OCI-LY7 (cell line): ENCODE data around the gene RBBP5. TPM values are rescaled to one million over a fixed set of nuclear protein-coding genes. Genes with fewer than 3 reads are reported as not detected.

Experiments used
- BruUV-seq: library from RNA; stranded (reverse); fragments of 400-500 nt; replicated peaks from 2 replicates; lab custom pipeline; 2021; lab: Mats Ljungman, UMichigan
- CTCF ChIA-PET: fragments of 300-600 bp; sonication (Branson Sonifier 250); formaldehyde crosslinking; loops from one replicate; lab custom pipeline; 2022; ENCODE audit warnings: antibody characterized with exemption; ENCODE audit not compliant: unreplicated experiment; lab: Charles Lee
- POLR2A ChIA-PET: fragments of 300-600 bp; sonication (Branson Sonifier 250); formaldehyde crosslinking; loops from one replicate; lab custom pipeline; 2022; ENCODE audit warnings: antibody characterized with exemption; lab: Charles Lee
- DNase-seq: peaks from one replicate; pipeline ENCODE4 v3.0.0-alpha.2; 2015; ENCODE audit warnings: low spot score
- H2AFZ ChIP-seq: fragments of 200-600 bp; sonication (generic), shearing (Covaris generic); 2 replicates; pipeline ENCODE4 v1.6.1; 2014; ENCODE audit warnings: mild to moderate bottlenecking, antibody characterized with exemption, low read length, moderate library complexity
- H3K27ac ChIP-seq: fragments of 200-600 bp; sonication (generic); 2 replicates; pipeline ENCODE4 v1.5.1; 2014; ENCODE audit warnings: mixed run types, low read depth, mild to moderate bottlenecking, moderate library complexity, low read length, inconsistent platforms; ENCODE audit not compliant: poor library complexity, severe bottlenecking
- H3K36me3 ChIP-seq: fragments of 200-600 bp; sonication (generic); 2 replicates; pipeline ENCODE4 v1.6.1; 2014; ENCODE audit warnings: mild to moderate bottlenecking, antibody characterized with exemption, low read length, moderate library complexity, mixed read lengths; ENCODE audit not compliant: insufficient read depth
- H3K4me1 ChIP-seq: fragments of 200-600 bp; sonication (generic); 2 replicates; pipeline ENCODE4 v1.5.1; 2014; ENCODE audit warnings: mild to moderate bottlenecking, low read length; ENCODE audit not compliant: insufficient read depth, poor library complexity, severe bottlenecking
- H3K4me2 ChIP-seq: fragments of 200-600 bp; sonication (generic); 2 replicates; pipeline ENCODE4 v1.6.1; 2014; ENCODE audit warnings: mild to moderate bottlenecking, low read length
- H3K4me3 ChIP-seq: fragments of 200-600 bp; sonication (generic); 2 replicates; pipeline ENCODE4 v1.5.1; 2014; ENCODE audit warnings: mild to moderate bottlenecking, low read depth, low read length; ENCODE audit not compliant: poor library complexity, severe bottlenecking
- H3K79me2 ChIP-seq: fragments of 200-600 bp; sonication (generic); 2 replicates; pipeline ENCODE4 v1.6.1; 2016; ENCODE audit warnings: low read depth, mild to moderate bottlenecking, low read length, moderate library complexity, mixed read lengths; ENCODE audit not compliant: insufficient read depth
- H3K9me2 ChIP-seq: fragments of 200-600 bp; sonication (generic); 2 replicates; pipeline ENCODE4 v1.6.1; 2016; ENCODE audit warnings: mild to moderate bottlenecking, low read length, mixed read lengths; ENCODE audit not compliant: insufficient read depth
- H3K9me3 ChIP-seq: fragments of 200-600 bp; sonication (generic); 2 replicates; pipeline ENCODE4 v1.6.1; 2014; ENCODE audit warnings: mild to moderate bottlenecking, mixed run types, low read length, mixed read lengths
- H4K20me1 ChIP-seq: fragments of 200-600 bp; sonication (generic); 2 replicates; pipeline ENCODE4 v1.6.1; 2014; ENCODE audit warnings: mild to moderate bottlenecking, antibody characterized with exemption, low read length, moderate library complexity, mixed read lengths; ENCODE audit not compliant: insufficient read depth
- CTCF ChIP-seq: fragments of 200-600 bp; sonication (generic); conservative IDR thresholded peaks from 2 replicates; pipeline ENCODE4 v1.5.1; 2014; ENCODE audit warnings: mild to moderate bottlenecking, antibody characterized with exemption, low read length, moderate library complexity, mixed read lengths
- EZH2phosphoT487 ChIP-seq: fragments of 200-600 bp; sonication (generic); IDR thresholded peaks from 2 replicates; pipeline ENCODE4 v1.6.1; 2018; ENCODE audit warnings: low read depth, borderline replicate concordance, mild to moderate bottlenecking, mixed run types, antibody characterized with exemption, low read length, moderate library complexity, mixed read lengths
- intact Hi-C: fragments of 100-400 bp; cut with micrococcal nuclease; formaldehyde crosslinking; loops from one replicate; pipeline ENCODE4 v1.10.0; 2022; ENCODE audit not compliant: unreplicated experiment
- total RNA-seq, 2 experiments: library from RNA; depleted of rRNA in 1 of 2; stranded (reverse); fragments of >200 nt in 1 of 2; shearing (Covaris generic) in 1 of 2; gene quantifications; 2 replicates each; pipeline ENCODE4 v1.2.3, GENCODE V29; 2014 to 2022

The RBBP5 gene
- total RNA-seq, 2 experiments from 2014 or later, result 11.9 to 17.4 TPM

DNA sequence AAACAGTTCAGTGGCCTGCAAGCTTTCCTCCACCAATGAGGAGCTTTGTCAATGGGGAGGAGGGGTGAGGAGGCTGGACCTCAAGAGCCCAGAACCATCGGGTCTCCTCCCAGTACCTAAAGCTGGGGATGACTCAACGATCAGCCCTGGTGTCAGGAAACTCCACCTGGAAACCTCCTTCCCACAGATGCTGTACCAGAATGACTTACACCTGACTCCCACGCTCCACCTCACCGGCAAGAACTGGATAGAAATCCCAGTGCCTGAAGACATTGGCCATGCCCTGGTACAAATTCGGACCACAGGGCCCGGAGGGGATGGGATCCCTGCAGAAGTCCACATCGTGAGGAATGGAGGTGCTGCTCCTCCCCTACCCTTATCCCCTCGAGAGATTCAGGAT, 48.9 kb downstream of the RBBP5 start:
- CTCF ChIA-PET, result no interaction called here
- TF ChIP-seq CTCF (no peak), EZH2phosphoT487 (no peak)
- DNase-seq, result no peak
- intact Hi-C loops, result no loop called here
- no peaks in the 10 kb centered on the region for H3K9me2 ChIP-seq
- H3K4me2 ChIP-seq, result no peak overlapping the region
- no peak overlapping the region for H3K4me3 ChIP-seq
- no peaks in the 10 kb centered on the region for H3K9me3 ChIP-seq
- H4K20me1 ChIP-seq, result no peaks in the 10 kb centered on the region
- BruUV-seq, result no TSS peak
- H2AFZ ChIP-seq, result no peak overlapping the region
- POLR2A ChIA-PET, result no interaction called here
- no peaks in the 10 kb centered on the region for H3K36me3 ChIP-seq
- H3K27ac ChIP-seq, result no peak overlapping the region
- H3K79me2 ChIP-seq, result no peaks in the 10 kb centered on the region
- H3K4me1 ChIP-seq, result no peaks in the 10 kb centered on the region

GRCh38 chr1:205072286-205072685, 49.5 kb downstream of the RBBP5 start:
- no TSS peak for BruUV-seq
- H3K9me3 ChIP-seq, result no peaks in the 10 kb centered on the region
- H4K20me1 ChIP-seq, result no peaks in the 10 kb centered on the region
- H3K79me2 ChIP-seq, result no peaks in the 10 kb centered on the region
- ChIA-PET CTCF (no interaction called here), POLR2A (no interaction called here)
- H3K4me2 ChIP-seq, result no peak overlapping the region
- H2AFZ ChIP-seq, result no peak overlapping the region
- no peak for DNase-seq
- H3K27ac ChIP-seq, result no peak overlapping the region
- no peaks in the 10 kb centered on the region for H3K9me2 ChIP-seq
- H3K36me3 ChIP-seq, result no peaks in the 10 kb centered on the region
- TF ChIP-seq CTCF (no peak), EZH2phosphoT487 (no peak)
- no peaks in the 10 kb centered on the region for H3K4me1 ChIP-seq
- H3K4me3 ChIP-seq, result no peak overlapping the region
- intact Hi-C loops, result no loop called here

GRCh38 chr1:205071801-205072200, 50.0 kb downstream of the RBBP5 start:
- H3K9me3 ChIP-seq, result no peaks in the 10 kb centered on the region
- no peaks in the 10 kb centered on the region for H3K36me3 ChIP-seq
- CTCF ChIA-PET, result no interaction called here
- no peak overlapping the region for H2AFZ ChIP-seq
- H3K79me2 ChIP-seq, result no peaks in the 10 kb centered on the region
- H3K4me3 ChIP-seq, result no peak overlapping the region
- H3K4me2 ChIP-seq, result no peak overlapping the region
- POLR2A ChIA-PET, result no interaction called here
- intact Hi-C loops, result no loop called here
- no peak for DNase-seq
- H4K20me1 ChIP-seq, result no peaks in the 10 kb centered on the region
- no peak overlapping the region for H3K27ac ChIP-seq
- BruUV-seq, result no TSS peak
- TF ChIP-seq CTCF, result no peak
- no peak for TF ChIP-seq EZH2phosphoT487
- no peaks in the 10 kb centered on the region for H3K9me2 ChIP-seq
- H3K4me1 ChIP-seq, result no peaks in the 10 kb centered on the region
